HG03469 (cell line): ENCODE measurements around the gene CCDC167.
A peak's percentile ranks its signal among the peaks of the same experiment; 100 is the strongest.

Source experiments
- ATAC-seq: cut with Tn5 transposase; IDR thresholded peaks from one replicate; pipeline ENCODE4 v1.9.1; 2021; ENCODE audit warnings: mild to moderate bottlenecking, moderate library complexity, moderate number of reproducible peaks; ENCODE audit not compliant: unreplicated experiment

Gene CCDC167

DNA sequence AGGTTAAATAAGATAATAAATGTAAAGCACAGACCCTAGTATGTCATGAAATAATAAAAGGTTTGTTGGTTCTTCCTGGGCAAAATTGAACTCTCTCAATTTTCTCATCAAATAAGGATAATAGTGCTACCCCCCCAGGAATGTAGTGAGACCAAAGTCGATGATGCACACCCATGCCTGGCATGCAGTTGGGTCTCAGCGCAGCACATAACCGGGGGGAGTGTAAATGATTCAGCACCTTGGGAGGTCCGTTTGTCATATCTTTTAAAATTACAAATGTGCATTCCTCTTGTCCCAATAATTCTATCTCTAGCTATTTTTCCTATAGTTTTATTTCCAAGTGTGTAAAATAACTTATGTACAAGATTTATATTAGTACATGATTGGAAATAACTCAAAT lies 31.3 kb upstream of the CCDC167 start:
- ATAC-seq, result no peak

DNA sequence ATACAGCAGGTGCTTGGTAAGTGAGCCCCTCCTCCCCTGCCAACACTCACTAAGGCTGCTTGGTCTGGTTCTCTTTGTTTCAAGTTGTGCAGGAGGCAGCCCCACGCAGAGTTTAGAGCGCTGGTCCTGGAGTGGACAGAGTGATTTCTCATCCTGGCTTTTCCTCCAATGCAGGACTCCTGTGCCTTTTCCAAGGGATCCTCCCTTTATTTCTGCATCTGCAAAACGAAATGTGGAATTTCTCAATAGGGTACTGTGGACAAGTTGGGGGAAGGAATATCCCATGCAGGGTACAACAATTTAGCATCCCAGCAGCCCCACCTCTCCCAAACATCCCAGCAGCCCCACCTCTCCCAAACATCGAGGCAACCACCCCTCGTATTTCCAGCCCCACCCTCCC lies 30.6 kb upstream of the CCDC167 start:
- no peak for ATAC-seq

- ATAC-seq, result no peak
Observed at GRCh38 chr6:37528541-37528940, 28.8 kb upstream of the CCDC167 start.

DNA sequence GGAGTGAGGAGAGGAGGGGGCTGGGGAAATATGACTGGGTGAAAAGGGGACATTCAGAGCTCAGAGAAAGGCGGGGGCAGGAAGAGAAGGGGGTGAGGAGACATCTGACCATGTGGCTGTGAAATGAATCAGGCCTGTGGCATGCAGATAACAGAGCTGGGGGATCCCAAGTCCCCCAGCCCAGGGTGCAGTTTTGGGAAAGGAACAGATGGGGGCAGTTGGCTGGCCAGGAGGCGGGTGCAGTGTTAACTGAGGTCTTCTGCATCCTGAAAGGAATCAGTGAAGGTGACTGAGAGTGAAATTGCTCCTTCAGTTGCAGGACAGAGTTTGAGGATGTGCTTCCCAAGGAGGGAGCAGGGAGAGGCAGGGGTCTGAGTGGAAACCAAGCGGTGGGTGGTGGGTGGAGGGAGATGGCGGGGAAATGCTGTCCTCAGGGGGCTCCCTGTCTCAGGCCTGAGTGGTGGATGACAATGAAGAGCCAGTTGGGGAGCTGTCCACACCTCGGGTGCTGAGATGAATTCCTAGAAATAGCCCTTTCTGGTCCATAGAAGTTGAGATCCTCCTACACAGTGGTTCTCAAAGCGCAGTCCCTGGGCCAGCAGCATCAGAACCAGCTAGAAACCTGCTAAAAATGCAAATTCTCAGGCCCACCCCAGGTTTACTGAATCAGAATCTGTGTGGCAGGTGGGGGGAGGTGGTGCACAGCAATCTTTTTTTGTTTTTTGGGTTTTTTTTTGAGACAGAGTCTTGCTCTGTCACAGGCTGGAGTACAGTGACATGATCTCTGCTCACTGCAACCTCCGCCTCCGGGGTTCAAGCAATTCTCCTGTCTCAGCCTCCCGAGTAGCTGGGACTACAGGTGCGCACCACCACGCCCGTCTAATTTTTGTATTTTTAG lies 26.0 kb upstream of the CCDC167 start:
- ATAC-seq, result no peak

- ATAC-seq, result no peak
Observed at GRCh38 chr6:37524970-37525318, 25.3 kb upstream of the CCDC167 start.

GRCh38 chr6:37524025-37524969 lies 24.6 kb upstream of the CCDC167 start:
- ATAC-seq, result no peak

- ATAC-seq, result no peak
Observed at GRCh38 chr6:37523412-37523811, 23.7 kb upstream of the CCDC167 start.

DNA sequence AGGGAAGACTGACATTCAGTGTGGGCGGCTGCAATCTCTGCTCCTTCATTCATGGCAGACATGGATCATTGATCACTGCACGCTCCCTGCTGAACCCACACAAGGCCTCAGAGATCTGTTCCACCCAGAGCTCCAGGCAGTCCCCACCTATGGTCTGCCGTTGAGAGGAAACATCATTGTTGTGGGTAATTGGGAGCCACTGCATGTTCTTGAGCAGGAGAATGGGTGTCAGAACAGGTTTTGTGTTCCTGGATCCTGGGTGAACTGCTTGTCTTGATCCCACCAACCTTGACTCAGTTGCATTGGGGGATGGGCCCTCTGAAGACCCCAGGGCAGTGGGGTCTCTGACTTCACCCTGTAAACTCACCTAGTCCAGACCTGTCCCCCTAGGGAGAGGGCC lies 23.1 kb upstream of the CCDC167 start:
- ATAC-seq, result no peak

GRCh38 chr6:37521674-37522073 lies 22.0 kb upstream of the CCDC167 start:
- ATAC-seq, result no peak

- no peak for ATAC-seq
Observed at GRCh38 chr6:37520926-37521325, 21.2 kb upstream of the CCDC167 start.

DNA sequence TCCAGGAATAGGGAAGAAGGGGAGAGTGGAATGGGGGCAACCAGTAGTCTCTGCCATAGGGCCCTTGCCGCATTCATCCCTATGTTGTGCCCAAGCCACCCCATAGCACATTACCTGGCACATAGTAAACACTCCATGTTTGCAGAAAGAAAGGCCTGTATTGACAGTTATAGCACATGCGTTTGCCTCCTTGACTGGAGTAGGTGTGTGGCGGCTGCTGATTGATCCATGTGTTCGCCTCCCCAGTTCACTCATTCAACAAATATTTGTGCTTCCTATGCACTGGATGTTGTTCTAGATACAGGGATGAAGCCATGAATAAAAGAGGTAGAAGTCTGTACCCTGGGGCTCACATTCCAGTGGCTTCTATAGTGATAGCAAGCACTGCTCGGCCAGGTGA lies 19.8 kb upstream of the CCDC167 start:
- no peak for ATAC-seq

DNA sequence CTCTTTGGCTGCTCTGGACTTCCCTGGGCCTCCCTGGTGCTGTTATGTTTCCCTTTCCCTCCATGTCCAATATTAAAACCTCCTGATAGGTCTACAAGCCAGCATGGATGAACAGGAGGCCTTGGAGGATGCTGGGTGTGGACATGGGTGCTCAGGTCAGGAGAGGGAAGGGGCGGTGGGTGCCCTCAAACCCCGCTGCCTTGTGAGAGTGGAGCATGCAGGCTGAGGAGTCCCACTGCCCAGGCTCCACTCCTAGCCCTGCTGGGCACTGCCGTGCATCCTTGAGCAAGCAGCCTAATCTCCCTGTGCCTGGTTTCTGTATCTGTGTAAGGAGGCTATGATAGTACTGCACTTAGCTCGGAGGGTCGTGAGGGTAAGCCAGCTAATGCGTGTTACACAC lies 18.4 kb upstream of the CCDC167 start:
- no peak for ATAC-seq

DNA sequence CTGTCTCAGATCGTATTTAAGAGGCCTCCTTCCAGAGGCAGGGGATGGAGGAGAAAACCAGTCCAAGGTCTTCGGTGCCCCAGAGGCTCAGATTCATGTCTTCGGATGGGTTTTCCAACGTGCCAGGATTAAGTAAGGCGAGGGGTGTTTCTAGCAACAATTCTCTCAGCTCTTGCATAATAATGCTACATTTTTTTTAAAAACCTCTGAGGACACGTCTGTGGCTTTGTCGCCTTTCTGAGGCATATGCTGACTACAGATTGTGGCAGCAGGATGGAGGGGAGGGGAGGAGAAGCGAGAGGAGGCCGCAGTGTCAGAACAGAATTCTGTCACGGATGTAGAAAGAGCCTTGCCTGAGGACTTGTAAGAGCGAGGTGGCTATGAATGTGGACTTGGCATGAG lies 17.7 kb upstream of the CCDC167 start:
- no peak for ATAC-seq

DNA sequence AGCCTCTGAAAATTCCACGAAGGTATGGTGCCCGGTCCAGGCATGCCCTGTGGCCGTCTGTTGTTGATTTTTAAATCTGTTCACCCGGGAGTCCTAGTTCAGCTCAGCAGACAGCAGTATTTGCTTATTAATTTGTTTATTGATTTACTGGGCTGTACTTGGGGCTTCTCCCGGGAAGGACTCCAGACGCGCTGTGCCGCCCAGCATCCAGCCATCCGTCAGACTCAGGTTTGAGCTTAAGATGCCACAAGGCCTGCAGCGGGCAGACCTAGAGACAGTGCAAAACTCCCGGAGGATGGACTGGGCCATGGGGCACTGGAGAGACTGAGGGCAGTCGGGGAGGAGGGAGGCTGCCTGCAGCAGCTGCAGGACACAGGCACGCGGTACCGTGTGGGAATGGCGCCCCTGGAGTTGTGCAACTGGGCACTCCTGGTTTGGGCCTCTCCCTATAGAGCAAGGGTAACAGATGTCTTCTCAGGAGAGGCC lies 17.3 kb upstream of the CCDC167 start:
- ATAC-seq, result no peak

DNA sequence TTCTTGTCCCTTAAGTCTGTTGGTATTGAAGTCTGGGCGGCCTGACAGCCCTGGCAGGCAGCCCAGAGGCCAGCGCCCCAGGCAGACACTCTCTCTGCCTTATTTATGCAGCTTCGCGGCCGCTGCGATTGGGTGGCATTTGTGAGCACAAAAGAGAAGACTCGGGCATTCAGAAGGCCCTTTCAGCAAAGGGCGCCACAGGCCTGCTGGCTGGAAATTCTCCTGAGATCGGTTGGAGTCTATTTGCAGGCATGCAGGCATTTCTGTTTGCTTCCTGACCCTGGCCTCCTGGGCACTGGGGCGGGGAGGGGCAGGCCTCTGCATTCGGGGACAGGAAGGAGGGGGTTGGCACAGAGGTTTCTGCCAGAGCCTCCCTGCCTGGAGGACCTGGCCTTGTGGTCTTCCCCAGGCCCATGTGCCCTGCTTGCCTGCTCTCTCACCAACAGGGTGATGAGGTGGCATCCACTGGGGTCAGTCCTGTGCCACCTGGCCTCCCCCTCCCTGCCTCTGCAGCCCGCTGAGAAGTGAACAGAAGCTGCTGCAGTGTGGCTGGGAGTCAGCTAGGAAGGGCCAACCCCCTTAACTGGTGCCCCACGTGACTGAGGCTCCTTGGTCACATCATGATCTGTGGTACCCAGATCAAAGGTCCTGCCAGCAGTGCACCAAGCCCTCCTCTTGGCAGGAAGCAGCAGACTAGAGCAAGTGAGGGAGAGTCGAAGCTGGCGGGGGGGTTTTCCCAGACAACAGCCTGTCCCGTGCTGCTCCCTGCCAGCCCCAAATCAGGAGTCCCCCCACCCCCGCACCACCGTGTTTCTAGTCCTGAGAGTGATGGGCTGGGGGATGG lies 16.6 kb upstream of the CCDC167 start:
- ATAC-seq, result peak; percentile 51

GRCh38 chr6:37515712-37516075 lies 16.0 kb upstream of the CCDC167 start:
- ATAC-seq, result no peak

- ATAC-seq, result no peak
Observed at GRCh38 chr6:37514837-37515236, 15.1 kb upstream of the CCDC167 start.

DNA sequence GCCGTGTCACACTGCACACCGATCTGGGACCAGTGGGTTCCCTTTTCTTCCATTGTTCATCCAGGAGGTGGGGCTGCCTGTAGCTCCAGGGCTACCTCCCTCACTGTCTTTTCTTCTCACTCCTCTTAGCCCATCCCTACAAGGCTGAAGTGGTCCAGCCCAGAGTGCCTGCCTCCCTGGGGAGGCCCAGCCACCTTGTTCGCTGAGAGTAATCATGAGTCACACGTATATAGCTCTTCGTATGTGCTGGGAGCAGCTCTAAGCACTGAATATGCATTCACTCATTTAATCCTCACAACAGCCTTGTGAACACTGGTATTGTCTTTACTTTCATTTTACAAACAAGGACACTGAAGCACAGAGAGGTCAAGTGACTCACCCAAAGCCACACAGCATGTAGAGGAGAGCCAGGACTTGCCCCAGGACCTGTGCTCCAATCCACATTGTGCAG lies 14.7 kb upstream of the CCDC167 start:
- no peak for ATAC-seq

DNA sequence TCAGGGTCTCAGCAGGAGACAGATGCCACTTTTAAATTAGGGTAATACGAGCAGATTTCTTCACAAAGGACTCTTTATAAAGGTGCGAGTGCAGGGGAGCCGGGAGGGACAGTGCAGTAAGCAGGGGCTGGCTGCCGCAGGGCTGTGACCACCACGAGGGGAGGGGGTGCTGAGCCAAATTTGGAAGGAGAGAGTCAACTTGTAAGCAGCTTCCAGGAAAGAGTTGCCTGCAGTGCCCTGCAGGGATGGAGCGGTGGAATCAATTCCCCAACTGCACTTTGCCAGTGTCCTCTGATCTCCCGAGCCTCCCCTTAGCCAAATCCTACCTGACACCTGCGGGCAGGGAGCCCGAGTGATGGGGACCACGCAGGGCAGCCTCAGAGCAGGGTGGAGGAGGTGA lies 13.9 kb upstream of the CCDC167 start:
- ATAC-seq, result no peak

DNA sequence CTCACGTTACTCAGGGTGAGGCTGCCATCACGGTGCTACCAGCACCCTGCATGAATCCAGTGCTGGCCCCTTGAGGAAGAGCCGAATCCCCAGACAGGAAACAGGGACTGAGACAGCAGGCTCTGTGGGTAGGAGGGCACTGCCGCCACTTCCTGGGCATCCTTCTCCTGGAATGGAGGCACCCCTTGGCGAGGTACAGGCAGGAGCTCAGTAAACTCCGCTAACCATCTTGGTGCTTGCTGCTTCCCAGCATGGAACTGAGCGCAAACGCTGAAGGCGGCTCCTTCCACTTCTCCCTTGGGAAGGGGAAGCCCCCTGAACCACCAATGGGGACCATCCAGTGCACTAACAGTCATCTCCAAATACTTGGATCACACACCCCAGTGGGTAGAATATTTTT lies 13.5 kb upstream of the CCDC167 start:
- no peak for ATAC-seq
